Psoas muscle (tissue), 8 donors: ENCODE measurements around the gene GLI3. TPM values are rescaled to one million over a fixed set of nuclear protein-coding genes. Genes with fewer than 3 reads are reported as not detected.

Experiments
- ATAC-seq, 4 donors: fragments of 200-7000 bp; cut with Tn5 transposase; one replicate each; pipeline ENCODE4 v1.9.1; 2020; ENCODE audit warnings: moderate library complexity in 3 of 4, mild to moderate bottlenecking in 2 of 4
- DNase-seq, 2 donors: peaks; one replicate each; pipeline ENCODE4 v3.0.0-alpha.2; 2020
- H3K27ac ChIP-seq: fragments of 200-600 bp; one replicate; pipeline ENCODE4 v1.8.0; 2022
- H3K27me3 ChIP-seq, 3 donors: fragments of 200-600 bp in 1 of 3; one replicate each; pipeline versions ENCODE4 v1.6.1 to v1.8.0; 2013 to 2022; ENCODE audit warnings: low read length in 2 of 3, mild to moderate bottlenecking in 2 of 3, moderate library complexity in 1 of 3; ENCODE audit not compliant: insufficient read depth in 3 of 3
- H3K36me3 ChIP-seq, 2 donors: fragments of 200-600 bp in 1 of 2; one replicate each; pipeline versions ENCODE4 v1.6.1 to v1.8.0; 2013 to 2022; ENCODE audit warnings: low read depth in 1 of 2, mild to moderate bottlenecking in 1 of 2, moderate library complexity in 1 of 2; ENCODE audit not compliant: insufficient read depth in 1 of 2
- H3K4me1 ChIP-seq: fragments of 200-600 bp; one replicate; pipeline ENCODE4 v1.8.0; 2022
- H3K4me3 ChIP-seq: fragments of 200-600 bp; one replicate; pipeline ENCODE4 v1.8.0; 2022; ENCODE audit warnings: mild to moderate bottlenecking
- H3K9me3 ChIP-seq: fragments of 200-600 bp; one replicate; pipeline ENCODE4 v1.8.0; 2022
- WGBS, 3 donors: extraction: QIAGEN DNeasy Blood & Tissue Kit; methylation state at CpG; one replicate each; pipeline versions ENCODE4 v1.1.6 to v1.1.7; 2013; 5-methylcytosine and 5-hydroxymethylcytosine counted together
- intact Hi-C, 2 donors: fragments of 100-400 bp; cut with DNase I; formaldehyde crosslinking; loops; one replicate each; pipeline versions ENCODE4 v1.11.0 to v1.14.2; 2022
- polyA plus RNA-seq, 3 donors: library from polyadenylated mRNA; stranded (reverse); fragments of 200-250 nt; gene quantifications; one replicate each; pipeline ENCODE4 v1.2.3, GENCODE V29; 2013
- total RNA-seq, 4 donors: library from RNA; stranded (reverse); fragmentation: NEBNext Ultra II Directional in 2 of 4; extraction: Animal tissue kit (Norgen Biotek cat#: 25700) in 2 of 4; gene quantifications; one replicate each; pipeline versions ENCODE4 v1.2.1 to v1.2.4, GENCODE V29; 2021 to 2023
- TF ChIP-seq, protein P1 (sequence below): fragments of 200-600 bp; IDR thresholded peaks from one replicate; pipeline ENCODE4 v1.8.0; 2022; ENCODE audit warnings: antibody characterized with exemption
- donor health status: healthy with polysubstance abuse.
- donor health status: DM: no; HTN: no; CAD: no; lungs with moderate emphysema.
- donor health status: Bipolar disorder and iron deficiency.
- donor health status: healthy.
- donor health status: DM: yes; HTN: yes; CAD: no.
- donor health status: DM: no; HTN: no; CAD: no.
- donor health status: DM: no; HTN: no; CAD: no.
- donor health status: DM: yes; HTN: yes; CAD: no.

GLI3 gene
- total and polyA plus RNA-seq, 7 donors, result 0.24 to 4.9 (median 3.2) TPM

DNA sequence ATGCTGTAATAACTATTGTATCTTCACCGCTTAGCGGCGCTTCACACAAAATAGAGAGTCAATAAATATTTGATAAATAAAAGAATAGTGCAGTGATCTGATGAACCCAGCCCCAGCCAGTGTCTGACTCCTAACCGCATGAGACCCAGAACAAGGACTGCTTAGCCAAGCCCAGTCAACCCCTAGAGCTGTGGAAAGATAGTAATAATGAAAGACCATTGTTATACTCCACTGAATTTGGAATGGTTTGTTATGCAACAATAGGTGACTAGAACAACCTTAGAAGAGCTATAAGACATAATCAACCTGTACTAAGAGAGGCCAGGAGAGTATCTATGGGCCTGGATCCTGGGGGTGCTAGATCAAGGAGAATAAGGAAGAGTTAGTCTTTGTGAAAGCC lies 303.6 kb downstream of the GLI3 start:
- no peaks in the 10 kb centered on the region for H3K27me3 ChIP-seq
- WGBS, 3 donors, result 97 to 99% (median 98%) methylated on average over 4 of the region's 4 CpGs
- intact Hi-C loops, result no loop called here
- no peak overlapping the region for H3K4me3 ChIP-seq
- no peak overlapping the region for H3K27ac ChIP-seq
- ATAC-seq (no peak), DNase-seq (no peak)
- TF ChIP-seq, protein P1, sequence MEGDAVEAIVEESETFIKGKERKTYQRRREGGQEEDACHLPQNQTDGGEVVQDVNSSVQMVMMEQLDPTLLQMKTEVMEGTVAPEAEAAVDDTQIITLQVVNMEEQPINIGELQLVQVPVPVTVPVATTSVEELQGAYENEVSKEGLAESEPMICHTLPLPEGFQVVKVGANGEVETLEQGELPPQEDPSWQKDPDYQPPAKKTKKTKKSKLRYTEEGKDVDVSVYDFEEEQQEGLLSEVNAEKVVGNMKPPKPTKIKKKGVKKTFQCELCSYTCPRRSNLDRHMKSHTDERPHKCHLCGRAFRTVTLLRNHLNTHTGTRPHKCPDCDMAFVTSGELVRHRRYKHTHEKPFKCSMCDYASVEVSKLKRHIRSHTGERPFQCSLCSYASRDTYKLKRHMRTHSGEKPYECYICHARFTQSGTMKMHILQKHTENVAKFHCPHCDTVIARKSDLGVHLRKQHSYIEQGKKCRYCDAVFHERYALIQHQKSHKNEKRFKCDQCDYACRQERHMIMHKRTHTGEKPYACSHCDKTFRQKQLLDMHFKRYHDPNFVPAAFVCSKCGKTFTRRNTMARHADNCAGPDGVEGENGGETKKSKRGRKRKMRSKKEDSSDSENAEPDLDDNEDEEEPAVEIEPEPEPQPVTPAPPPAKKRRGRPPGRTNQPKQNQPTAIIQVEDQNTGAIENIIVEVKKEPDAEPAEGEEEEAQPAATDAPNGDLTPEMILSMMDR, result no peak
- H3K9me3 ChIP-seq, result no peaks in the 10 kb centered on the region
- no peaks in the 10 kb centered on the region for H3K4me1 ChIP-seq
- no peaks in the 10 kb centered on the region for H3K36me3 ChIP-seq

DNA sequence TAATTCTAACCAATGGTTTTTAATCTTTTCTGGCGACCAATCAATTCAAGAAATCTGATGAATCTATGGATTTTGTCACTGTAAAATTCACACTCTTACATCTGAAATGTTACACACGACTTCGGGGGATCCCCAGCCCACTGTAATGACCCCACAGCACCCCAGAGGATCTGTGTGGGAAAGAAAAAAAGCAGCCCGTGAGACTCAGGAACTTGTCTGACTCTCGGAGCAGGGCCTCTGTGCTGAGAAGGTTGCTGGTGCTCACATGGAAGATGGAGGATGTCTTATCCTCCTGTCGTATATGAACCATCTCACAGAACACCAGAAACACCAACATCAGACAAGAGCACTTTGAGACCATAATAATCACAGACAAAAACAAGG lies 305.8 kb downstream of the GLI3 start:
- Histone ChIP-seq H3K9me3 (no peaks in the 10 kb centered on the region), H3K27ac (no peak overlapping the region), H3K4me1 (no peaks in the 10 kb centered on the region), H3K4me3 (no peak overlapping the region), H3K36me3 (no peaks in the 10 kb centered on the region), H3K27me3 (no peaks in the 10 kb centered on the region)
- WGBS, 3 donors, result 70 to 89% (median 82%) methylated on average over 6 of the region's 6 CpGs
- no peak for DNase-seq
- no peak for ATAC-seq
- intact Hi-C loops, result no loop called here
- TF ChIP-seq, protein P1, result no peak

DNA sequence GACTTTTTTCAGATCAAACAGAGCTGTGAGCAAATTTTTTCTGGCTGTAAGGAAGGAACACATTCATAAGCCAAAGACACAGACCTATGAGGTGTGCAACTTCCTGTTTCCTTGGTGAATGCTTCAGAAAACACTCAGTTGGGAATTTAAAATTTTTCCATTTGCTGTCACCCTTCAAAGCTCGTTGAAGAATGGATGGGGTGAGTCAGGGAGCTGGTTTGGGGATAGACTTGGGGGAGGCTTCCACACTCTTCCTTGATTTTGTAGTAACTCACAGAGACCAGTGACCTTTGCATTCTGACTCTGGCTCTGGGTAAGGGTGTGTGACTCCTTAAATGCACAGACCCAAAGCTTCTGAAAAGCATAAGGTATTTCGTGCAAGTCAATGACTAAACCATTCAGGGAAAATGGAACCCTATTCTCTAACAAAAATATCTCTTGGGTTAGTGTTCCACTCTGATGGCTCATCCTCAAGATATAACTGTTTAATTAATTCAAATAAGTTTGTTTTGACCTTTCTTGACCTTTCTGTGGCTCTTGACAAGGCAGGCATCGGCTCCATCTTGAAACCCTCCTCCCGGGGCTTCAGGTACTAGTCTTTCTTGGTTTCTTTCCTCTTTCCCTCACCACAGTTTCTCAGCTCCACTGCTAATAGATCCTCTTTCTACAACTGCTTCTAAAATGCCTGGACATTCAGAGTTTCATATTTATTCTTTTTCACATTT lies 306.3 kb downstream of the GLI3 start:
- intact Hi-C loops, result no loop called here
- ATAC-seq (no peak), DNase-seq (no peak)
- H3K9me3 ChIP-seq, result no peaks in the 10 kb centered on the region
- H3K36me3 ChIP-seq, result no peaks in the 10 kb centered on the region
- H3K27me3 ChIP-seq, result no peaks in the 10 kb centered on the region
- TF ChIP-seq, protein P1, result no peak
- no peak overlapping the region for H3K4me3 ChIP-seq
- no peak overlapping the region for H3K27ac ChIP-seq
- WGBS, 3 donors, result 77 to 87% (median 81%) methylated on average over 4 of the region's 4 CpGs
- H3K4me1 ChIP-seq, result no peaks in the 10 kb centered on the region

DNA sequence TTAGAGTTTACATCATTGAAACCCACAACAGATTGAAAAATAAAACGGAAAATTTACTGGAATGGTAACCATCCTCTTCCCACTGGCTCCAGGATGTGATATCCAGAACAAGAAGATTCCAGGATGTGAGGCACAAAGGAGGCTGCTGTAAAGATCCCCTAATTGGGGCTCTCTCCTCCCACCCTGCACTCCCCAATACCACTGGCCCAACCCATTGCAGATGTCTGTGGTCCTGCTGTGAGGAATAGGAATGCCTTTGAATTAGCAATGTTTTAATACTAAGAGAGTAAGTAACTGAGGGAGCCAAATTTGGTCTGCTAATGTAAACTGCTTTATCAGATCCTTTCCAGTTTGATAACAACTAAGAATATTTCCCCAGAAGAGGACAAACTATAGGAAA lies 308.2 kb downstream of the GLI3 start:
- intact Hi-C loops, result no loop called here
- ATAC-seq, result no peak
- 66 to 85% (median 67%) methylated on average over 1 of the region's 1 CpG for WGBS, 3 donors
- no peak for DNase-seq
- H3K36me3 ChIP-seq, result no peaks in the 10 kb centered on the region
- no peaks in the 10 kb centered on the region for H3K4me1 ChIP-seq
- H3K9me3 ChIP-seq, result no peaks in the 10 kb centered on the region
- TF ChIP-seq, protein P1, result no peak
- H3K4me3 ChIP-seq, result no peak overlapping the region
- H3K27ac ChIP-seq, result no peak overlapping the region
- no peaks in the 10 kb centered on the region for H3K27me3 ChIP-seq

DNA sequence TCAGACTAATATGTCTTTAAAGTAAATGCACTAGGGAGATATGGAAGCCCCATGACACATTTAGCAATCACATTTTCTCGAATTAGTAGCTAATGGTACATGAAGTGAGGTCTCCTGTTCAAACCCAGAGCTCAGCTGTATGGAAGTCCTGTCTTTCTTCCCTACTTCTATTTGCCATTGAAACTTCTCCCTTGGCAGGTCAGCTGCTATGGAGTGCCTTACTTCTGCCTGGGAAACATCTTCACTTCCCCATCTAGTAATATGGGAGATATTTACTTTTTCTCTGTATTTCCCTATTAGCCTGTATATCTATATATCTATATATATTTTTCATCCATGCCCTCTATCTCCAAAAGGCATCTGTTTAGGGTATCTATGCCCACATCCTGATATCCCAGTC lies 308.8 kb downstream of the GLI3 start:
- ATAC-seq (no peak), DNase-seq (no peak)
- intact Hi-C loops, result no loop called here
- no peaks in the 10 kb centered on the region for H3K9me3 ChIP-seq
- no peaks in the 10 kb centered on the region for H3K4me1 ChIP-seq
- H3K4me3 ChIP-seq, result no peak overlapping the region
- H3K27me3 ChIP-seq, result no peaks in the 10 kb centered on the region
- WGBS, 3 donors, result 67 to 93% (median 77%) methylated on average over 1 of the region's 1 CpG
- H3K36me3 ChIP-seq, result no peaks in the 10 kb centered on the region
- no peak overlapping the region for H3K27ac ChIP-seq
- TF ChIP-seq, protein P1, result no peak
